Measurements from ENCODE around the gene ZBTB34. TPM values are rescaled to one million over a fixed set of nuclear protein-coding genes. Genes with fewer than 3 reads are reported as not detected.

The ZBTB34 gene
- polyA plus RNA-seq, 1 donor: 10.1 TPM

GRCh38 chr9:126876531-126876930 lies 16.1 kb downstream of the ZBTB34 start:
- DNase-seq (ENCODE audit: low read depth): no peak

DNA sequence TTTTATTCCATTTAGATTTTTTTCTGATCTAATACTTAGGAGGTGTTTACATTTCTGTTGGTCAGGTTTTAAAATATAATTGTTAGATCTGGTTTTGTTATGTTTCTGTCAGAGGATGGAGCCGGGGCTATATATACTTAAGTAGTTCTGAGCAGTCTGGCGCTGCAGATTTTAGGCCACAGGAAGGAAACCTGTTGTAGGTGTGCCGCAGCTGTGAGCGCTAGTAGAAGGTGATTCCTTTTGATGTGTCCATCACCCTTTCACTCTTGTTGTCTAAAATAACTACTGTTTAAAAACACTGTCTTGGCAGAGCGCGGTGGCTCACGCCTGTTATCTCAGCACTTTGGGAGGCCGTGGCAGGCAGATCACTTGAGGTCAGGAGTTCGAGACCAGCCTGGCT lies 17.0 kb downstream of the ZBTB34 start:
- DNase-seq (ENCODE audit: low read depth): no peak

DNA sequence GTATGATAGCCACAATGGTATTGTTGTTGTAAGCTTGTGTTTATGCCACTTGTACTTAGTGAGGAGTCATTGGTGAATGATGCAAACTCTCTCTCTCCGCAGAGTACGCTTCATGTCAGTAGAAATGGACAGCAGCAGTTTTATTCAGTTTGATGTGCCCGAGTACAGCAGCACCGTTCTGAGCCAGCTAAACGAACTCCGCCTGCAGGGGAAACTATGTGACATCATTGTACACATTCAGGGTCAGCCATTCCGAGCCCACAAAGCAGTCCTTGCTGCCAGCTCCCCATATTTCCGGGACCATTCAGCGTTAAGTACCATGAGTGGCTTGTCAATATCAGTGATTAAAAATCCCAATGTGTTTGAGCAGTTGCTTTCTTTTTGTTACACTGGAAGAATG lies 18.8 kb downstream of the ZBTB34 start:
- no peak for DNase-seq (ENCODE audit: low read depth)

DNA sequence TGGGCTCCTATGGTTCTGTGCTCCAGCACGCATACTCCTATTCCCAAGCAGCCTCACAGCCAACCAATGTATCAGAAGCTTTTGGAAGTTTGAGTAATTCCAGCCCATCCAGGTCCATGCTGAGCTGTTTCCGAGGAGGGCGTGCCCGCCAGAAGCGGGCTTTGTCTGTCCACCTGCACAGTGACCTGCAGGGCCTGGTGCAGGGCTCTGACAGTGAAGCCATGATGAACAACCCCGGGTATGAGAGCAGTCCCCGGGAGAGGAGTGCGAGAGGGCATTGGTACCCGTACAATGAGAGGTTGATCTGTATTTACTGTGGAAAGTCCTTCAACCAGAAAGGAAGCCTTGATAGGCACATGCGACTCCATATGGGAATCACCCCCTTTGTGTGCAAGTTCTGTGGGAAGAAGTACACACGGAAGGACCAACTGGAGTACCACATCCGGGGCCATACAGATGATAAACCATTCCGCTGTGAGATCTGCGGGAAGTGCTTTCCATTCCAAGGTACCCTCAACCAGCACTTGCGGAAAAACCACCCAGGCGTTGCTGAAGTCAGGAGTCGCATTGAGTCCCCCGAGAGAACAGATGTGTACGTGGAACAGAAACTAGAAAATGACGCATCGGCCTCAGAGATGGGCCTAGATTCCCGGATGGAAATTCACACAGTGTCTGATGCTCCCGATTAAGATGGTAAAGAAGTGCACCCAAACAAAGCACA lies 19.9 kb downstream of the ZBTB34 start:
- no peak for DNase-seq (ENCODE audit: low read depth)

GRCh38 chr9:126880947-126881332 lies 20.5 kb downstream of the ZBTB34 start:
- no peak for DNase-seq (ENCODE audit: low read depth)

DNA sequence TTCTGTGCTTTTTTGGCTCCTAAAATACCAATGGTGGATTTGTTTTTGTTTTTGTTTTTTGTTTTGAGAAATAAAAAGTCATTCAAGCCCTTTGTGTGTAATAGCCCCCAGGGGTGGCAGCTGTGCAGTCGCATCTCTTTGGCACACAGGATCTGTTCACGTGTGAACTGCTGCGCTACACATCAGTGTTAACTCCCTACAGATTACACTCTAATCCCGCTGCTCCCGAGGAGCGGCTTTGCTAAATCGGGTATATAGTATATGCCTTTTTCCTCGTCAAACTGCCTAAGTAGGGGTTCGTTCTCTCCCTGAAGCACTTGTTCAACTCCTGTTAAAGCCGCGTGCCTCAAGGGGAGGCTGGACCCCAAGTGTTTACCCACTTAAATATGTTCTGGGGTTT lies 22.3 kb downstream of the ZBTB34 start:
- DNase-seq (ENCODE audit: low read depth): no peak

DNA sequence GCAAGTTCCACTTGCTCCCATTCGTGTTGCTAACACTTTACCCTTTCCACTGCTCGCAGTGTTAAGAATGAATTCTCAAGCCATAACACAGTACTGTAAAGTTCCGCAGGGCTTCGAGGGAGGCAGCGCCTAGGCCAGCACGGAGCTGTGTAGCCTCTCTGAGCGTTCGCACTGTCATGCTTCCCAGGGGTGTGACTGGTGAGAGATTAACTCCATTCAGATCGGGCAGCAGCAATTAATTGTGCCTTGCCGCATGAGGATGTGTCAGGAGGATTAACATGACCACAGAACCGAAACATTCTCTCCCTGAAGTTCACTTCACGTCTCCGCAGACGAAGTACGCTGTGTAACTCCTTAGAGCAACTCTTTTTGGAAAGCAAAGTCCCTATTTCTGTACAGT lies 23.2 kb downstream of the ZBTB34 start:
- DNase-seq (ENCODE audit: low read depth): no peak

DNA sequence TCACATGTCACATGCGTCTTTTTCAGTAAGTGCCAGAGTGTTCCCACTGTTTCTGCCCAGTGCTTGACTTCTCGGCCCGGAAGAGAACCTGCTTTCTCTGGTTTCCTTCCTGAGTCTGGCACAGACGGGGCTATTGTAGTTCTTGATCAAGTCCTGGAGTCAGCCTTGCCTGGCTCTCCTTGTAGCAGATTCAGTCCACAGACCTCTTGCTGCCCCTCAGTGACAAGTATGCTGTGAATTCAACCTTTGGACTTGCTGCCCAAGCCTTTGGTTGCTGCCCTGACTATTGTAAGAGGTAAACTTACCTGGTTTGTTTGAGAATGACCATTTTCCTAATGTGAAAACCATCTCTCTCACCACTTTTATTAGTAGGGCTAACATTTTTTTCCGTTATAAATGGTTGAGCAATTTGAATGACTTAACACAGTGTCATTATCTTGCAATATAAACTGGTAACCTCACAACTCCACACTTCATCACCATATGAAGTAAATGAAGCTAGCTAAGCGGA lies 24.7 kb downstream of the ZBTB34 start:
- DNase-seq (ENCODE audit: low read depth): no peak

DNA sequence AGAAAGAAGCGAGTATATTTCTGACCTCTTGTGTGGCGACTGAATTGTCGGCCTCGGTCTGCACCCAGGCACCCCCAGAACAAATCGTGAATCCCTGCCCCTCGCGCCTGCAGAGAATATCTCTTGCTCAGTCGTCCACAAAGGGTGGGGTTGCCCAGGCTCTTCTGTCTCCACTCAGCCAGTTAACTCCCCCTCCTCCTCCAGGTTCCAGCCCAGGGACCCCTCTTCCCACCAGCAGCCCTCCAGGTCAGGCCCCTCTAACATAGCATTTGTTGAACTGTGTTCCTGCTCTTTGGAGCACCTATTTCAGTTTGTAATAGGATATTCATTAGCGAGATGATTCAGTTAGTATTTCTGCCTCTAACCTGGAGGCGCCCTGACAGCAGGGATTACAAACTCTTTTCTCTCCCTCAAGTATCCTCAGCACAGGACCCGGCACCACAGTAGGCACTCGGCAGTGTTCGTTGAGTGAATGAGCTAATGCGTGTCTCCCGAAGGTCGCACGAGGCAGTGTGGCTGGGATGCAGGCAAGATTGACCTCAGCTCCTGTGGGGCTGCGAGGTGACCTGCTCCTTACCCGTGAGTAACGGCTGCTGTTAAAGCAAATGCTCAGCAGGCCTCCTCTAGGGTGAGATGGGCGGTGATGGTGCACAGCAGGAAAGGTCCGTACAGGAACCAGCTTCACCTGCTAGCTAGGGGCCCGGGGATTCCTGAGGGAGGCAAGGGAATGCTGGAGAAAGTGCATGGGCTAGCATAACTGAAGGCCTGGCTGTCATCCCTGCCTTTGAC lies 25.8 kb downstream of the ZBTB34 start:
- DNase-seq (ENCODE audit: low read depth): no peak

DNA sequence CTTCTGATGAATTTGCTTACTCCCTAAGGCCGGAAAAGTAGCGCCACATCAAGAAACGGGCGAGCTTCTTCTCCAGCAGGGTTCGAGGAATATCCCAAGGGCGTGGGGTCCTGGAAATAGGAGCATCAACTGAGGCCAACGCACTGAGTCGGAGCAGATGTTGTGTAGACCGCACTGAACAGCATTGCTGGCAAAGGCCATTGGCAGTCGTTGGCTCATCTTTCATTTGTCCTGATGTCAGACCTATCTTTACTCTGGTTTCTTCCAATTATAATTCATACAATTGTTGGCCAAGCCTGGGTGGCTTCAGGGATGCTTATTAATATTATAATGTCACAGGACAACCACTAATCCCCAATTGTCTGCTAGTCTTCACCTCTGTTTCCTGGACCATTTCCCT lies 26.5 kb downstream of the ZBTB34 start:
- DNase-seq (ENCODE audit: low read depth): no peak

DNA sequence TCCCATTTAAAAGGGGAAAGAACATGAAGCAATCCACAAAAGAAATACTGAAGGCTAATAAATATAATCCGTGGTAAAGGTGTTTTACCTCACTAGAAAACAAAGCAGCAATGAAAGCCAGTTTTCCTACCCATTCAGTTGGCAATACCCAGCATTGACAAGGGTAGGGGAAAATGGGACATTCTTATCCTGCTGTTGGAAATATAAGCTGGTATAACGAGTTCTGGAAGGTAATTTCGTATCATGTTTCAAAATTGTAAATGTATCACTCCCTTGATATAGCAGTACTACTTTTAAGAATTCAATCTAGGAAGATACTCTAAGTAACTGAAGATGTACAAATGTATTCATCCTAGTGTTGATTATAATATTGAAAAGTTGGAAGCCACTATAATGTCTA lies 31.2 kb downstream of the ZBTB34 start:
- DNase-seq (ENCODE audit: low read depth): no peak

DNA sequence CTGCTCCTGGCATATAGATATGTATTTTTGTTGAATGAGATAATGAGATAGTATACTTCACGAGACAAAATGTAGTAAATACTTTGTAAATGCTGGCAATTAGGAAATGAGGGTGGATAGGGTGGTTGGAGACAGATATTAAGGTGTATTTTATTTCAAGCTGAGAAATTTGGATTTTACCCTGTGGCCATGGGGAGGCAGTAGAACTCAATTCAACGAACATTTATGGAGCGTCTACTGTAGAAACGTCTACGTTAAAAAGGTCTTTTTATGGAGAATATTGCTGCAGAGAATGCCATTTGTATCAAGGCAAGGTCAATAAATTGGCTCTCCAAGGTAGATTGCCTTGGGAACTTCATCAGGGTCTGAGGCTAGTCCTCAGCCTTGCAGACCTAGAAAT lies 32.6 kb downstream of the ZBTB34 start:
- no peak for DNase-seq (ENCODE audit: low read depth)

GRCh38 chr9:126894052-126894603 lies 33.7 kb downstream of the ZBTB34 start:
- DNase-seq (ENCODE audit: low read depth): no peak

GRCh38 chr9:126902210-126902609 lies 41.8 kb downstream of the ZBTB34 start:
- no peak for DNase-seq (ENCODE audit: low read depth)

DNA sequence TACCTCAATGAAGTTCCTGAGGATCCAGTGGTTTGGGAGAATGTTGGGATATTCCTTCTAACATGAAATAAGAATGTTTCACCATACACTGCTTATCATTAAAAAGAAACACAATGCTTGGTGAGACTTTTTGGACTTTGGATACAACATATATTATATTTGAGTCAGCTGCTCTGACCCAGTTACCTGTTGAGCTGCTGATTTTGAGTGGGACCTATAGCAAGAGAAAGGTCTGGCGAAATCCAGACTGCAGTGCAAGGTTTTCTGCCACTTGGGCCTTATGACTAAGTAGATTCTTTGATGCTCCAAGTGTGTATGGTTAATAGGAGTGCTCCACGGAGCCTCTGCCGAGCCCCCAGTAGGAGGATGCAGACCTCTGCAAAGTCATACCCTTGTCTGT lies 44.1 kb downstream of the ZBTB34 start:
- no peak for DNase-seq (ENCODE audit: low read depth)

DNA sequence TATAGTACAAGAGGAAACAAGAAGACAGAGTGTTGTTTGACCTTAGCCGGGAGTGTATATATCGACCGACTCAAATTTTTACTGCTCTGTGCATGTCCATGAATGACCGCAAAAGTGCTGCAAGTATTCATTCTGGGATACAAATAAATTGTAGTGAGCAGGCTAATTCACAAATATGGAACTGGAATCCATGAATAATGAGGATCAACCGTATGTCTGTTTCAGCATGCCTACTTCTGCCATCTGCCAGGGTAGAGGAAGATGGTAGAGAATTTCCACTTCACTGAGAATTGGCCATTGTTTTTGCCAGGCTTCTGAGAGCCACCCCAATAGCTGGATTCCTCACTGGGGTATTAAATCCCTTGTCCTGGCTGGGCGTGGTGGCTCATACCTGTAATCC lies 45.7 kb downstream of the ZBTB34 start:
- no peak for DNase-seq (ENCODE audit: low read depth)

GRCh38 chr9:126907058-126907457 lies 46.6 kb downstream of the ZBTB34 start:
- no peak for DNase-seq (ENCODE audit: low read depth)

GRCh38 chr9:126914458-126915280 lies 54.2 kb downstream of the ZBTB34 start, which contains the start of gene RALGPS1:
TSS of gene RALGPS1 (plus strand) at chr9:126914782. CDS start at chr9:126962290, 47,508 bp downstream.
- peak; percentile 72 for DNase-seq (ENCODE audit: low read depth)

- no peak for DNase-seq (ENCODE audit: low read depth)
Observed at GRCh38 chr9:126915281-126915816, 54.9 kb downstream of the ZBTB34 start.

GRCh38 chr9:126915846-126916543 lies 55.6 kb downstream of the ZBTB34 start:
- DNase-seq (ENCODE audit: low read depth): no peak

- no peak for DNase-seq (ENCODE audit: low read depth)
Observed at GRCh38 chr9:126916909-126917308, 56.5 kb downstream of the ZBTB34 start.
